HG03066 (cell line): ENCODE measurements around the gene NBPF26.
"Not testable (repeated sequence)": the region's sequence is repeated elsewhere in the genome, so short reads cannot be mapped to it uniquely, and the experiment has no call there.

ENCODE experiments used
- ATAC-seq: cut with Tn5 transposase; IDR thresholded peaks from one replicate; pipeline ENCODE4 v1.9.1; 2021; ENCODE audit warnings: low read depth; ENCODE audit not compliant: unreplicated experiment

The NBPF26 gene

GRCh38 chr1:120850537-120851421 lies 127.0 kb downstream of the NBPF26 start:
- not testable (repeated sequence) for ATAC-seq

DNA sequence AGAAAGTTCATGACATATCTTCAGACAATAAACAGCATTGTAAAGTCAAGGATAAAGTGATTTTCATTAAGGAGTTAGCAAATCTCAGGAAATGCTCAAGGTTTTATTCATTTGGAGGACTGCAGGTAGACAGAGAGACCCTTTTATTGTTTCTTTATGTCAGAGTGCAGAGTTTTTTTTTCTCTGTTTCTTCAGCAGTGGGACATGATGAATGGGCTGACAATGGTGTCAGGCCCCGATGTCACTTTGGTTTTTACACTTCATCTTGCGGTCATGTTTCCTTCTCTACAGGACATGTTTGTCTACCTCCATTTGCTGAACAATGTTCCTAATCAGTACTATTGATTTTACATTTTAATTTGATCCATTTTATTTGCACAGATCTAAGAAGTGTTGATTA lies 134.4 kb downstream of the NBPF26 start:
- ATAC-seq, result not testable (repeated sequence)

DNA sequence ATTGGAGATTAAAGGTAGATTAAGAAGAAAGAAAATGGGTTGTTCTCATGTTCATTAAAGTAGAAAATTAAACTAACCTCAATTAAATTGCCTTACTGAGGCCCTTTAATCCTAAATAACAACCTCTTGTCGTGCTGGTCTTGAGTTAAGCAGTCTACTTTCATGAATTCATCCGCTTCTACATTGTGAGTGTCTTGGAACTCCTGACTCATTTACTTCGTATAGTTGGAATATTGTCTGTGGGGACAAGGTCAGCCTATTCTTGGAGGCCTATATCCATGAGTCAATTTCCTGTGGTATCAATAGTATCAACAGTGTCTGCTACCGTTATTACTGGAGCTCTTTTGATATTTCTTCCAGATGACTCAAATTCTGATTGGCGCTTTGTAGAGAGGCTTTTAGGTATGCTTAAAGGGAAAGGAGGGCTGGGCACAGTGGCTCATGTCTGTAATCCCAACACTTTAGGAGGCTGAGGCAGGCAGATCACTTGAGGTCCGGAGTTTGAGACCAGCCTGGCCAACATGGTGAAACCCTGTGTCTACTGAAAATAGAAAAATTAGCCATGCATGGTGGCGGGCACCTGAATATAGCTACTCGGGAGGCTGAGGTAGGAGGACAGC lies 136.0 kb downstream of the NBPF26 start:
- not testable (repeated sequence) for ATAC-seq

DNA sequence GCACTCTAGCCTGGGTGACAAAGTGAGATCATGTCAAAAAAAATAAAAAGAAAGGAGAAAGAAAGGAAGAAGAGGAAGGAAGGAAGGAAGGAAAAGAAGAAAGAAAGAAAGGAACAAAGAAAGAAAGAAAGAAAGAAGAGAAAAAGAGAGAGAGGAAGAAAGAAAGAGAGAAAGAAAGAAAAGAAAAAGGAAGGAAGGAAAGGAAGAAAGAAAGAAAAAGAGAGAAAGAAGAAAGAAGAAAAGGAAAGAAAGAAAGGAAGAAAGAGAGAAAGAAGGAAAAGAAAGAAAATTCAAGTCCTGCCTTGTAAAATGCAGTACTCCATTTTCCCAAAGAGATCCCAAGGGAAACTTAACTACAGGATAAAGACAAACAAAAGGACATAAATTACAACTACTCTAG lies 154.5 kb downstream of the NBPF26 start:
- ATAC-seq, result not testable (repeated sequence)

DNA sequence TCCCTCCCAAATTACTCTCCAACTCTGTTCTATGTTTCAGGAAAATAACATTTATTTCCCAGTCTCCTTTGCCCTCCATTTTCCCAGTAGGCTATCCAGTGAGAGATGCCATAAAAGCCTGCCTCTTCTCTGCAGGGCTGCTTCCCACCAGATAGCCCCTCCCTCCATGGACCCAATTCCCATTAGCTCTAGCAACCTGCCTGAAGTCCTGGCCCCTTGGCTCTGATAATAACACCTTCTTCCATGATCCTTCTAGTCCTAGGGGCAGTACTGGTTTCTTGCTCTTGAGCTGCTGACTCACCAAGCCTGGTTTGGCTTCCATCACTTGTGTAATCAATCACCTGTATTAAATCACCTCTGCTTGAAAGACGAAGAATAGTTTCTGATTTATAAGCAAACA lies 156.3 kb downstream of the NBPF26 start:
- ATAC-seq, result not testable (repeated sequence)

DNA sequence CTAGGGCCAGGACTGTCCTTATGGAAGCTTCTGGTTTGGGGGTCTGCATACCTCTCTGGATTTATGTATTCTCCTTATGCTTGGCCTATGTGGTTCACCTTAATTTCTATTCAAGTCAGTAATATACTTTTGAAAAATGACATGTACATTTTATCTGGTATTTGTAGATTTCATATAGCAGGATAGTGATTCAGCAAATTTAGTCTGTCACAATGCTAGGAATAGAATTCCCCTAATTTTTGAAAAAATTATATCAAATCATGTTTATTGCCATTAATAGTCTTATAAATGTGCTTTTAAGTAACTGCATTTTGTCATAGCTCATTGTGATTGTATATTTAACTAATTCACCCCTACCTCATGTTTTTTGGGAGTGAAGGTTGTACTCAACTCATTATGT lies 158.2 kb downstream of the NBPF26 start:
- not testable (repeated sequence) for ATAC-seq
